HT1080 (cell line): ENCODE measurements around the gene ZER1. TPM values are rescaled to one million over a fixed set of nuclear protein-coding genes. Genes with fewer than 3 reads are reported as not detected.
"Not testable (repeated sequence)": the region's sequence is repeated elsewhere in the genome, so short reads cannot be mapped to it uniquely, and the experiment has no call there.

Experiments used
- DNase-seq: peaks from one replicate; pipeline ENCODE4 v3.0.0-alpha.2; 2015; ENCODE audit warnings: low read depth
- total RNA-seq: library from RNA; depleted of rRNA; stranded (reverse); fragments of >200 nt; shearing (Covaris generic); gene quantifications from 2 replicates; pipeline ENCODE4 v1.2.3, GENCODE V29; 2014

Gene ZER1
- total RNA-seq, 1 experiment from 2014 or later = 12.3 TPM

- no peak for DNase-seq
Measured at GRCh38 chr9:128718047-128718446, 53.7 kb downstream of the ZER1 start.

DNA sequence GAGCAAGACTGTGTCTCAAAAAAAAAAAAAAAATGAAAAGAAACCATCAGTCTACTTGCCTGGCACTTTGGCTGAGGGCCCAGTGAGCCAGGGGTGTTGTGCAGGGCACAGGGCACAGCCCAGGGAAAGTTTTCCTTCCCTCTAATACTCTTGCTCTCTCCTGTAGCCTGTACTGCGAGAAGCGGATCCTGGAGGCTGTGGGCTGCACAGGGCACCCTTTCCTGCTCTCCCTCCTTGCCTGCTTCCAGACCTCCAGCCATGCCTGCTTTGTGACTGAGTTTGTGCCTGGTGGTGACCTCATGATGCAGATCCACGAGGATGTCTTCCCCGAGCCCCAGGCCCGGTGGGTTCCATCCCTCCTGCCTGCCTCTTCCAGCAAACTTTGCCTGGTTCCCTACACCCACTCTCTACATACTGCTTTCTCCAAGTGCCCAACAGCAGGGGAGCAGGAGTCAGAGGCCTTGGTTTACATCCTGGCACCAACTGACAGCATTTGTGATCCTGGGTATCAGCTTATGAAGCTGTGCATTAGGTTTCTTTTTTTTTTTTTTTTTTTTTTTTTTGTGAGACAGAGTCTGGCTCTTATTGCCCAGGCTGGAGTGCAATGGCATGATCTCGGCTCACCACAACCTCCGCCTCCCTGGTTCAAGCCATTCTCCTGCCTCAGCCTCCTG, 55.0 kb downstream of the ZER1 start:
- no peak for DNase-seq

DNA sequence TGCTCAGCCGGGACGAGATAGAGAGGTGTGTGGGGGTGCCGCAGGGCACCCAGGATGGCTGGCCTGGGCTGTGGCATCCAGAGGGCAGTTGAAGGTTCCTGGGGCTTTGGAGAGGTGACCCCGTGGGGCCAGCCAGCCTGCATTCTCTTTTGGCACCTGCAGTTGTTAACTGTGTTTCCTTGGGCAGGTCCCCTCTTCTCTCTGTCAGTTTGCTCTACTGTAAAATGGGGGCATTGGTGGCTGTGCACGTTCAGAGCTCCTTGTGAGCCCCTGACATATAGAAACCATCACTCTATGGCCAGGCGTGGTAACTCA, 56.3 kb downstream of the ZER1 start:
- DNase-seq = no peak

- DNase-seq = no peak
Measured at GRCh38 chr9:128714586-128715435, 56.9 kb downstream of the ZER1 start.

GRCh38 chr9:128713941-128714573, 57.7 kb downstream of the ZER1 start:
- DNase-seq = no peak

GRCh38 chr9:128713411-128713780, 58.3 kb downstream of the ZER1 start:
- no peak for DNase-seq

DNA sequence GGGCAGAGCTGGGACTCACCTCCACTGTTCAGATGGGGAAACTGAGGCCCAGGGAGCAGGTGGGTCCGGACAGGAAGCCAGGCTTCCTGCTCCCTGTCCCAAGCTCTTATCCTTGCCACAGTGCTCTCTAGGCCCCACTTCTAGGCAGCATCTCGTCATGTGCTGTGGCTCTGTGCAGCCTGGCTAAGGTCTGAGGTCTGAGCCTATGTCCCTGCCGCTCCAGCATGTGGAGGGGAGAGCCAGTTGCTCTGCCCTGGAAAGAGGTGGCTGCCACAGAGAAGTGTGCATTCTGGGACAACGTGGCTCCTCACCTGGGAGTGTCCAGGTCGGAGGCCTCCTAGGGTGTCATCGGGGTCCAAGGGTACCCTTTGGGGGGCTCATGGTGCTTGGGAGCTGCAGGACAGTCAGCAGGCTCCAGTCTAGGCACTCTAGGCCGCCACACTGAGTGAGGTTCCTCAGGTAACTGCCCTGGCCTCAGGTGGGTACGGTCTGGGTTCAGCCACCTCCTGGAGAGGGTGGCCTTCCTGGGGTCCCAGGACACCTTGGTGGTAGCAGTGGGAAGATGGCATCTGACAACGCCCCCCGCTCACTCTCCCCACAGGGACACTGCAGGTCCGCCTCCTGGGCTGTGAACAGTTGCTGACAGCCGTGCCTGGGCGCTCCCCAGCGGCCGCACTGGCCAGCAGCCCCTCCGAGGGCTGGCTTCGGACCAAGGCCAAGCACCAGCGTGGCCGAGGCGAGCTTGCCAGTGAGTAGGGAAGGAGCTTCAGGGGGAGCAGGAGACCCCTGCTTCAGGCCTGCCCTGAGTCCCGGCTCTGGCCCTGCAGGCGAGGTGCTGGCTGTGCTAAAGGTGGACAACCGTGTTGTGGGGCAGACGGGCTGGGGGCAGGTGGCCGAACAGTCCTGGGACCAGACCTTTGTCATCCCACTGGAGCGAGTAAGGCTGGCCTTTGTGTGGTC, 59.0 kb downstream of the ZER1 start:
- DNase-seq = no peak

- no peak for DNase-seq
Measured at GRCh38 chr9:128707446-128707845, 64.3 kb downstream of the ZER1 start.

GRCh38 chr9:128706671-128707381, 64.9 kb downstream of the ZER1 start:
- no peak for DNase-seq

- DNase-seq = no peak
Measured at GRCh38 chr9:128706045-128706444, 65.7 kb downstream of the ZER1 start.

DNA sequence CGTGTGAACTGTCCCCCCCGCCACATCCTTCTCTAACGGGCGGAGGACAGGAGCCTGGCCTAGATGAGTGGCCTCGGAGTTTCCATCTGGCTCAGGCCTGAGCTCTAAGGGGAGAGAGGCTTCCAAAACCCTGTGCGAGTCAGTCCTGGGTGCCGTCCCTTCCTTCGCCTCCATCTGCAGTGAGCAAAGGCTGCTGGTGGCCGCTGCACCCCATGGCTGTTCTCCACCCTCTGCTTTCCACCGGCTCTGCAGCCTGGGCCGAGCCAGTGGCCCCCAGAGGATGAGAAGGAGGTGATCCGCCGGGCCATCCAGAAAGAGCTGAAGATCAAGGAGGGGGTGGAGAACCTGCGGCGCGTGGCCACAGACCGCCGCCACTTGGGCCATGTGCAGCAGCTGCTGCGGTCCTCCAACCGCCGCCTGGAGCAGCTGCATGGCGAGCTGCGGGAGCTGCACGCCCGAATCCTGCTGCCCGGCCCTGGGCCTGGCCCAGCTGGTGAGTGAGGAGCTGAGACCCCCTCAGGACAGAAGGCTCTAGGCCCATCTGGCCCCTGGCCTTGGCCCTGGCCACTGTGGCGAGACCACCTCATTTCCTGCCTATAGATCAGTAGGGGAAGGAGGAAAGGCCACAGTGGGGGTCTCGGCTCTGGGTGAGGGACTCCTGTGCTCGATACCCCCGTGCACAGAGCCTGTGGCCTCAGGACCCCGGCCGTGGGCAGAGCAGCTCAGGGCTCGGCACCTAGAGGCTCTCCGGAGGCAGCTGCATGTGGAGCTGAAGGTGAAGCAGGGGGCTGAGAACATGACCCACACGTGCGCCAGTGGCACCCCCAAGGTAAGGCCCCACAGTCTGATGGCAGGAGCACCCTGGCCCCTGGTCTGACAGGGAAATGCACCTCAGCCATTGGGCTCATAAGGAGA, 66.4 kb downstream of the ZER1 start:
- no peak for DNase-seq

DNA sequence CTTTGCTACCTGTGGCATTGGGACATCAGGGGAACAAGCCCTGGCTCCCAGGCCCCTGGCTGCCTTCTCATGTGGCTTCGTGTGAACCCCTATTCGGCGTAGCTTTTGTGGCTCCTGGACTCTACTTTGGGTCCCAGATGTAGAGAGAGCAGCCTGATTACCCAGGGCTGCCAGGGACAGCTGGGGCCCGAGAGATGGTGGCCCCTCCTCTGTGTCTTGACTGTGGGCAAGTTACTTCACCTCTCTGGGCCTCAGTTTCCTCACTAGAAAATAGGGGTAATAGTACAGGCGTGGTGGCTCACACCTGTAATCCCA, 67.4 kb downstream of the ZER1 start:
- DNase-seq = no peak

- DNase-seq = no peak
Measured at GRCh38 chr9:128703616-128704355, 67.9 kb downstream of the ZER1 start.

- DNase-seq = no peak
Measured at GRCh38 chr9:128702949-128703615, 68.6 kb downstream of the ZER1 start.

GRCh38 chr9:128702445-128702948, 69.2 kb downstream of the ZER1 start, which contains the start of gene PKN3:
PKN3 (plus strand) TSS chr9:128702503; CDS start chr9:128702916, 413 bp downstream.
- peak; percentile 79 for DNase-seq

- no peak for DNase-seq
Measured at GRCh38 chr9:128701227-128701854, 70.4 kb downstream of the ZER1 start.

DNA sequence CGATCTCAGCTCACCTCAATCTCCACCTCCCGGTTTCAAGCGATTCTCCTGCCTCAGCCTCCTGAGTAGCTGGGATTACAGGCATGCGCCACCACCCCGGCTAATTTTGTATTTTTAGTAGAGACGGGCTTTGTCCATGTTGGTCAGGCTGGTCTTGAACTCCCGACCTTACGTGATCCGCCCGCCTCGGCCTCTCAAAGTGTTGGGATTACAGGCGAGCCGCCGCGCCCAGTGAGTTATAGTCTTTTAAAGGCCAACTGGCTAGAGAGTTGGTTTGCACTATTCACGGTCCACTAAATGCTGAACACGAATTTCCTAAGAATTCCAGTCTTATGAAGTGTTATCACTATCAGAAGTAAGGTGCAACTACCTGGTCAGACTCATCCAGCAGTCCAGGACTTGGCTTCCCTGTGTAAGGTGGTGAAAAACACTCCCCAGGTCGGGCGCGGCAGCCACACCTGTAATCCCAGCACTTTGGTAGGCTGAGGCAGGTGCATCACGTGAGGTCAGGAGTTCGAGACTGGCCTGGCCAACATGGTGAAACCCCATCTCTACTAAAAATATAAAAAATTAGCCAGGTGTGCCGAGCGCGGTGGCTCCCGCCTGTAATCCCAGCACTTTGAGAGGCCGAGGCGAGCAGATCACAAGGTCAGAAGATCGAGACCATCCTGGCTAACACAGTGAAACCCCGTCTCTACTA, 72.5 kb downstream of the ZER1 start:
- not testable (repeated sequence) for DNase-seq
